GM23338 (cell line): ENCODE data around the gene FARP1. TPM values are rescaled to one million over a fixed set of nuclear protein-coding genes. Genes with fewer than 3 reads are reported as not detected.

Experiments
- ATAC-seq: fragments of 200-7000 bp; cut with Tn5 transposase; 3 replicates; pipeline ENCODE4 v1.9.1; 2020
- DNase-seq: peaks from one replicate; pipeline ENCODE4 v3.0.0-alpha.2; 2015; ENCODE audit warnings: low spot score
- H2AFZ ChIP-seq: fragments of 200-600 bp; sonication (generic); 2 replicates; pipeline ENCODE4 v1.8.0; 2016; ENCODE audit warnings: antibody characterized with exemption, mild to moderate bottlenecking, moderate library complexity
- H3F3A ChIP-seq: fragments of 200-600 bp; sonication (generic); replicated peaks from 2 replicates; pipeline ENCODE4 v1.8.0; 2017; ENCODE audit warnings: antibody characterized with exemption, mixed run types, low read depth
- H3K27ac ChIP-seq: fragments of 200-600 bp; sonication (generic); 2 replicates; pipeline ENCODE4 v1.6.1; 2016; ENCODE audit warnings: low read depth
- H3K27me3 ChIP-seq: fragments of 200-600 bp; sonication (generic); 2 replicates; pipeline ENCODE4 v1.8.0; 2016; ENCODE audit warnings: mild to moderate bottlenecking, mixed run types, moderate library complexity; ENCODE audit not compliant: insufficient read depth
- H3K36me3 ChIP-seq: fragments of 200-600 bp; sonication (generic); 2 replicates; pipeline ENCODE4 v1.8.0; 2016; ENCODE audit warnings: mild to moderate bottlenecking; ENCODE audit not compliant: insufficient read depth
- H3K4me1 ChIP-seq: fragments of 200-600 bp; sonication (generic); 2 replicates; pipeline ENCODE4 v1.8.0; 2016; ENCODE audit warnings: mild to moderate bottlenecking, moderate library complexity; ENCODE audit not compliant: insufficient read depth
- H3K4me2 ChIP-seq: fragments of 200-600 bp; sonication (generic); 2 replicates; pipeline ENCODE4 v1.7.1; 2017; ENCODE audit warnings: mixed run types
- H3K4me3 ChIP-seq: fragments of 200-600 bp; sonication (generic); 2 replicates; pipeline ENCODE4 v1.6.1; 2016; ENCODE audit warnings: mixed run types
- H3K79me2 ChIP-seq: fragments of 200-600 bp; sonication (generic); replicated peaks from 2 replicates; pipeline ENCODE4 v1.8.0; 2017; ENCODE audit warnings: mild to moderate bottlenecking; ENCODE audit not compliant: insufficient read depth
- H3K9me2 ChIP-seq: fragments of 200-600 bp; sonication (generic); 2 replicates; pipeline ENCODE4 v1.8.0; 2017; ENCODE audit not compliant: insufficient read depth
- H4K20me1 ChIP-seq: fragments of 200-600 bp; sonication (generic); replicated peaks from 2 replicates; pipeline ENCODE4 v1.8.0; 2017; ENCODE audit warnings: mild to moderate bottlenecking; ENCODE audit not compliant: insufficient read depth
- H3K27ac Mint-ChIP-seq: 2 replicates; pipeline ENCODE4 v1.8.0; 2020; ENCODE audit warnings: inconsistent platforms, mild to moderate bottlenecking, moderate library complexity, mixed read lengths
- H3K27me3 Mint-ChIP-seq: 3 replicates; pipeline ENCODE4 v1.8.0; 2022; ENCODE audit warnings: low read depth, mild to moderate bottlenecking, moderate library complexity, mixed read lengths, inconsistent platforms; ENCODE audit not compliant: insufficient read depth, poor library complexity
- H3K36me3 Mint-ChIP-seq: 3 replicates; pipeline ENCODE4 v1.8.0; 2021; ENCODE audit warnings: low read depth, mild to moderate bottlenecking, inconsistent platforms, moderate library complexity, mixed read lengths
- H3K4me1 Mint-ChIP-seq: 3 replicates; pipeline ENCODE4 v1.8.0; 2020; ENCODE audit warnings: mild to moderate bottlenecking, inconsistent platforms, mixed read lengths
- H3K4me3 Mint-ChIP-seq: 3 replicates; pipeline ENCODE4 v1.8.0; 2021; ENCODE audit warnings: moderate library complexity, mild to moderate bottlenecking, inconsistent platforms, mixed read lengths
- H3K9me3 Mint-ChIP-seq: 3 replicates; pipeline ENCODE4 v1.8.0; 2020; ENCODE audit warnings: moderate library complexity, mild to moderate bottlenecking, inconsistent platforms, mixed read lengths
- CREB1 ChIP-seq: fragments of 250-450 bp; sonication (Bioruptor Pico); IDR thresholded peaks from 2 replicates; pipeline ENCODE4 v1.5.0; 2020; ENCODE audit warnings: low read depth, mild to moderate bottlenecking, moderate library complexity
- CTCF ChIP-seq, 2 experiments: fragments of 200-600 bp in 1 of 2; sonication (generic) in 1 of 2; conservative IDR thresholded peaks; 2 replicates each; pipeline versions ENCODE4 v1.5.1 to v1.6.1; 2016 to 2017; ENCODE audit warnings: antibody characterized with exemption in 2 of 2, low read depth in 2 of 2, mild to moderate bottlenecking in 2 of 2, moderate library complexity in 1 of 2
- EZH2 ChIP-seq: fragments of 200-600 bp; sonication (generic); IDR thresholded peaks from one replicate; pipeline ENCODE4 v1.8.0; 2017; ENCODE audit warnings: antibody characterized with exemption, mild to moderate bottlenecking, low read depth; ENCODE audit not compliant: unreplicated experiment
- EZH2phosphoT487 ChIP-seq: fragments of 200-600 bp; sonication (generic); IDR thresholded peaks from one replicate; pipeline ENCODE4 v1.8.1; 2018; ENCODE audit warnings: antibody characterized with exemption; ENCODE audit not compliant: unreplicated experiment
- JUNB ChIP-seq: IDR thresholded peaks from one replicate; pipeline ENCODE4 v1.6.1; 2016; ENCODE audit warnings: antibody characterized with exemption; ENCODE audit not compliant: unreplicated experiment
- NANOG ChIP-seq: IDR thresholded peaks from 2 replicates; pipeline ENCODE4 v1.6.1; 2016; ENCODE audit warnings: antibody characterized with exemption, borderline replicate concordance
- POLR2AphosphoS5 ChIP-seq: IDR thresholded peaks from 2 replicates; pipeline ENCODE4 v1.6.1; 2016; ENCODE audit warnings: antibody characterized with exemption, low read depth
- STAT1 ChIP-seq: IDR thresholded peaks from one replicate; pipeline ENCODE4 v1.6.1; 2016; ENCODE audit warnings: antibody characterized with exemption; ENCODE audit not compliant: unreplicated experiment
- ZNF114 ChIP-seq: fragments of 250-450 bp; sonication (Bioruptor Pico); IDR thresholded peaks from 2 replicates; pipeline ENCODE4 v1.5.0; 2020; ENCODE audit warnings: mild to moderate bottlenecking, moderate library complexity
- ZNF331 ChIP-seq: fragments of 250-450 bp; sonication (Bioruptor Pico); IDR thresholded peaks from 2 replicates; pipeline ENCODE4 v1.5.0; 2020; ENCODE audit warnings: low read depth, mild to moderate bottlenecking, moderate library complexity
- ZNF462 ChIP-seq: fragments of 250-450 bp; sonication (Bioruptor Pico); IDR thresholded peaks from 2 replicates; pipeline ENCODE4 v1.5.0; 2020; ENCODE audit warnings: mild to moderate bottlenecking, moderate library complexity
- polyA plus RNA-seq: library from polyadenylated mRNA; unstranded; fragments of >200 nt; fragmentation: Nextera tagmentation; extraction: Ambion mirVana; gene quantifications from 2 replicates; pipeline ENCODE4 v1.2.1, GENCODE V29; 2016
- total RNA-seq: library from RNA; depleted of rRNA; stranded (reverse); fragments of >200 nt; shearing (Covaris generic); gene quantifications from 2 replicates; pipeline ENCODE4 v1.2.3, GENCODE V29; 2014
- TF ChIP-seq, protein P1 (sequence below): IDR thresholded peaks from 2 replicates; pipeline ENCODE4 v1.6.1; 2016; ENCODE audit warnings: antibody characterized with exemption
- TF ChIP-seq, protein P2 (sequence below): IDR thresholded peaks from one replicate; pipeline ENCODE4 v1.6.1; 2018; ENCODE audit warnings: antibody characterized with exemption; ENCODE audit not compliant: unreplicated experiment

FARP1 gene
- total and polyA plus RNA-seq, 2 experiments from 2014 or later = 53.6 to 82.5 TPM

DNA sequence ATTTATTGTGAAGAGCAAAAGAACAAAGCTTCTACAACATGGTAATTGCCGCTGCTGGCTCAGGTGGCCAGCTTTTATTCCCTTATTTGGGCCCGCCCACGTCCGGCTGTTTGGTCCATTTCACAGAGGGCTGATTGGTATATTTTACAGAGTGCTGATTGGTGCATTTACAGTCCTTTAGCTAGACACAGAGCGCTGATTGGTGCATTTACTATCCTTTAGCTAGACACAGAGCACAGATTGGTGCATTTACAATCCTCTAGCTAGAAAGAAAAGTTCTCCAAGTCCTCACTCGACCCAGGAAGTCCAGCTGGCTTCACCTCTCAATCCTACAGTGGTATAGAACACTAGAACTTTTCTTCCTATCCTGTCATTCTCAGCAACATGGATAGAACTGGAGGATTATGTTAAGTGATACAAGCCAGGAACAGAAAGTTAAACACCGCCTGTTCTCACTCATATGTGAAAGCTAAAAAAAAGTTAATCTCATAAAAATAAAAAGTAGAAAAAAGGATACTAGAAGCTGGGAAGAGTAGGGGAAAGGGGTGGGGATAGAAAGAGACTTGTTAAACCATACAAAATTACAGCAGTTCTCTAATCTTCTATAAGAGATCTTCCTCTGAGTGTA, 33.6 kb upstream of the FARP1 start:
- ATAC-seq = no peak
- H3K4me1 Mint-ChIP-seq = peaks cover 7% of the 10 kb centered on the region

More for the DNA sequence above, 33.6 kb upstream of the FARP1 start:
- no peak for TF ChIP-seq CREB1 (CRISPR knock-in tag)
- TF ChIP-seq ZNF331 (CRISPR knock-in tag) = no peak
- TF ChIP-seq EZH2 = no peak
- TF ChIP-seq NANOG = no peak
- no peak for TF ChIP-seq STAT1
- TF ChIP-seq POLR2AphosphoS5 = no peak
- TF ChIP-seq, protein P1, sequence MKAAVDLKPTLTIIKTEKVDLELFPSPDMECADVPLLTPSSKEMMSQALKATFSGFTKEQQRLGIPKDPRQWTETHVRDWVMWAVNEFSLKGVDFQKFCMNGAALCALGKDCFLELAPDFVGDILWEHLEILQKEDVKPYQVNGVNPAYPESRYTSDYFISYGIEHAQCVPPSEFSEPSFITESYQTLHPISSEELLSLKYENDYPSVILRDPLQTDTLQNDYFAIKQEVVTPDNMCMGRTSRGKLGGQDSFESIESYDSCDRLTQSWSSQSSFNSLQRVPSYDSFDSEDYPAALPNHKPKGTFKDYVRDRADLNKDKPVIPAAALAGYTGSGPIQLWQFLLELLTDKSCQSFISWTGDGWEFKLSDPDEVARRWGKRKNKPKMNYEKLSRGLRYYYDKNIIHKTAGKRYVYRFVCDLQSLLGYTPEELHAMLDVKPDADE = no peak
- no peak for TF ChIP-seq ZNF114 (CRISPR knock-in tag)
- no peak for TF ChIP-seq EZH2phosphoT487
- no peak for TF ChIP-seq ZNF462 (CRISPR knock-in tag)
- TF ChIP-seq, protein P2, sequence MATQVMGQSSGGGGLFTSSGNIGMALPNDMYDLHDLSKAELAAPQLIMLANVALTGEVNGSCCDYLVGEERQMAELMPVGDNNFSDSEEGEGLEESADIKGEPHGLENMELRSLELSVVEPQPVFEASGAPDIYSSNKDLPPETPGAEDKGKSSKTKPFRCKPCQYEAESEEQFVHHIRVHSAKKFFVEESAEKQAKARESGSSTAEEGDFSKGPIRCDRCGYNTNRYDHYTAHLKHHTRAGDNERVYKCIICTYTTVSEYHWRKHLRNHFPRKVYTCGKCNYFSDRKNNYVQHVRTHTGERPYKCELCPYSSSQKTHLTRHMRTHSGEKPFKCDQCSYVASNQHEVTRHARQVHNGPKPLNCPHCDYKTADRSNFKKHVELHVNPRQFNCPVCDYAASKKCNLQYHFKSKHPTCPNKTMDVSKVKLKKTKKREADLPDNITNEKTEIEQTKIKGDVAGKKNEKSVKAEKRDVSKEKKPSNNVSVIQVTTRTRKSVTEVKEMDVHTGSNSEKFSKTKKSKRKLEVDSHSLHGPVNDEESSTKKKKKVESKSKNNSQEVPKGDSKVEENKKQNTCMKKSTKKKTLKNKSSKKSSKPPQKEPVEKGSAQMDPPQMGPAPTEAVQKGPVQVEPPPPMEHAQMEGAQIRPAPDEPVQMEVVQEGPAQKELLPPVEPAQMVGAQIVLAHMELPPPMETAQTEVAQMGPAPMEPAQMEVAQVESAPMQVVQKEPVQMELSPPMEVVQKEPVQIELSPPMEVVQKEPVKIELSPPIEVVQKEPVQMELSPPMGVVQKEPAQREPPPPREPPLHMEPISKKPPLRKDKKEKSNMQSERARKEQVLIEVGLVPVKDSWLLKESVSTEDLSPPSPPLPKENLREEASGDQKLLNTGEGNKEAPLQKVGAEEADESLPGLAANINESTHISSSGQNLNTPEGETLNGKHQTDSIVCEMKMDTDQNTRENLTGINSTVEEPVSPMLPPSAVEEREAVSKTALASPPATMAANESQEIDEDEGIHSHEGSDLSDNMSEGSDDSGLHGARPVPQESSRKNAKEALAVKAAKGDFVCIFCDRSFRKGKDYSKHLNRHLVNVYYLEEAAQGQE = no peak
- TF ChIP-seq JUNB = no peak
- TF ChIP-seq CTCF (conservative IDR thresholded peaks at IDR 0.05; ENCODE audit: low read depth in 2 of 2) = no peak
- peaks cover 7% of the 10 kb centered on the region for H3K4me1 ChIP-seq
- no peak overlapping the region for H3K27ac ChIP-seq
- H3K27ac Mint-ChIP-seq = no peak overlapping the region
- no peak for DNase-seq
- H3K27me3 ChIP-seq = no peaks in the 10 kb centered on the region
- H3K9me2 ChIP-seq = no peaks in the 10 kb centered on the region
- H3K27me3 Mint-ChIP-seq = peaks cover 6% of the 10 kb centered on the region
- no peaks in the 10 kb centered on the region for H3F3A ChIP-seq
- H3K36me3 ChIP-seq = no peaks in the 10 kb centered on the region
- no peak overlapping the region for H3K4me2 ChIP-seq
- peaks cover 14% of the 10 kb centered on the region for H3K9me3 Mint-ChIP-seq
- H3K36me3 Mint-ChIP-seq = peaks cover 8% of the 10 kb centered on the region; the same call in 2 of the 3 replicates
- no peak overlapping the region for H2AFZ ChIP-seq
- no peak overlapping the region for H3K4me3 Mint-ChIP-seq
- H4K20me1 ChIP-seq = no peaks in the 10 kb centered on the region
- no peaks in the 10 kb centered on the region for H3K79me2 ChIP-seq
- H3K4me3 ChIP-seq = no peak overlapping the region
